ENCODE measurements around the gene IHH.

GRCh38 chr2:219042157-219042556 lies 18.6 kb downstream of the IHH start:
- TF ChIP-seq YY1 (IDR thresholded peaks at IDR 0.05; ENCODE audit: insufficient read depth, insufficient read length) (no peak), ZNF274 (IDR thresholded peaks at IDR 0.05; ENCODE audit: low read depth, low read length) (no peak)
